ENCODE measurements around the gene YJU2. TPM values are rescaled to one million over a fixed set of nuclear protein-coding genes. Genes with fewer than 3 reads are reported as not detected.

The YJU2 gene
- total and polyA plus RNA-seq, 2 experiments from 2014 or later = 28.8 to 33.4 TPM

- no peaks in the 10 kb centered on the region for H3K9me2 ChIP-seq (ENCODE audit: insufficient read depth)
- H4K20me1 ChIP-seq (replicated peaks; ENCODE audit: insufficient read depth) = no peaks in the 10 kb centered on the region
- no peak overlapping the region for H3K4me2 ChIP-seq
- H3K79me2 ChIP-seq (replicated peaks; ENCODE audit: insufficient read depth) = no peaks in the 10 kb centered on the region
- H3K27ac ChIP-seq (ENCODE audit: low read depth) = no peak overlapping the region
- DNase-seq (ENCODE audit: low spot score) (no peak), ATAC-seq (no peak)
- H3K27me3 Mint-ChIP-seq (ENCODE audit: insufficient read depth, low read depth, poor library complexity) = peaks cover 3% of the 10 kb centered on the region
- H2AFZ ChIP-seq = no peak overlapping the region
- no peak overlapping the region for H3K4me3 ChIP-seq
- H3K36me3 ChIP-seq (ENCODE audit: insufficient read depth) = no peaks in the 10 kb centered on the region; the same call in 1 of the 2 replicates
- H3K36me3 Mint-ChIP-seq (ENCODE audit: low read depth) = peaks cover 6% of the 10 kb centered on the region; the same call in 2 of the 3 replicates
- TF ChIP-seq CREB1 (CRISPR knock-in tag; IDR thresholded peaks at IDR 0.05; ENCODE audit: low read depth) (no peak), ZNF114 (CRISPR knock-in tag; IDR thresholded peaks at IDR 0.05) (no peak)
- H3K4me1 ChIP-seq (ENCODE audit: insufficient read depth) = no peaks in the 10 kb centered on the region; the same call in 1 of the 2 replicates
- H3K4me3 Mint-ChIP-seq = no peak overlapping the region
- no peaks in the 10 kb centered on the region for H3F3A ChIP-seq (replicated peaks; ENCODE audit: low read depth)
- H3K4me1 Mint-ChIP-seq = no peaks in the 10 kb centered on the region
- no peak overlapping the region for H3K27ac Mint-ChIP-seq
- no peaks in the 10 kb centered on the region for H3K27me3 ChIP-seq (ENCODE audit: insufficient read depth)
- no peaks in the 10 kb centered on the region; the same call in 2 of the 3 replicates for H3K9me3 Mint-ChIP-seq
Measured at GRCh38 chr19:4225885-4226284, 21.0 kb upstream of the YJU2 start.

GRCh38 chr19:4227771-4228170 is 19.1 kb upstream of the YJU2 start:
- no peak overlapping the region for H3K4me3 ChIP-seq
- H3K27me3 ChIP-seq (ENCODE audit: insufficient read depth) = no peaks in the 10 kb centered on the region
- no peaks in the 10 kb centered on the region for H3F3A ChIP-seq (replicated peaks; ENCODE audit: low read depth)
- H3K79me2 ChIP-seq (replicated peaks; ENCODE audit: insufficient read depth) = no peaks in the 10 kb centered on the region
- H2AFZ ChIP-seq = no peak overlapping the region
- no peaks in the 10 kb centered on the region for H3K9me2 ChIP-seq (ENCODE audit: insufficient read depth)
- DNase-seq (ENCODE audit: low spot score) (no peak), ATAC-seq (no peak)
- peaks cover 4% of the 10 kb centered on the region; the same call in 1 of the 3 replicates for H3K36me3 Mint-ChIP-seq (ENCODE audit: low read depth)
- no peaks in the 10 kb centered on the region; the same call in 2 of the 3 replicates for H3K9me3 Mint-ChIP-seq
- peaks cover 3% of the 10 kb centered on the region for H3K27me3 Mint-ChIP-seq (ENCODE audit: insufficient read depth, low read depth, poor library complexity)
- H3K36me3 ChIP-seq (ENCODE audit: insufficient read depth) = no peaks in the 10 kb centered on the region
- no peak overlapping the region for H3K27ac Mint-ChIP-seq
- no peaks in the 10 kb centered on the region for H3K4me1 Mint-ChIP-seq
- no peak overlapping the region for H3K4me2 ChIP-seq
- H3K27ac ChIP-seq (ENCODE audit: low read depth) = no peak overlapping the region
- no peaks in the 10 kb centered on the region for H4K20me1 ChIP-seq (replicated peaks; ENCODE audit: insufficient read depth)
- H3K4me1 ChIP-seq (ENCODE audit: insufficient read depth) = no peaks in the 10 kb centered on the region; the same call in 1 of the 2 replicates
- no peak overlapping the region for H3K4me3 Mint-ChIP-seq
- TF ChIP-seq JUNB (IDR thresholded peaks at IDR 0.05; ENCODE audit: unreplicated experiment) (no peak), CREB1 (CRISPR knock-in tag; IDR thresholded peaks at IDR 0.05; ENCODE audit: low read depth) (no peak), ETS1 (IDR thresholded peaks at IDR 0.05) (no peak), ZNF114 (CRISPR knock-in tag; IDR thresholded peaks at IDR 0.05) (no peak), EZH2phosphoT487 (IDR thresholded peaks at IDR 0.05; ENCODE audit: unreplicated experiment) (no peak), REST (IDR thresholded peaks at IDR 0.05; ENCODE audit: unreplicated experiment) (no peak), ZNF462 (CRISPR knock-in tag; IDR thresholded peaks at IDR 0.05) (no peak), CTCF (conservative IDR thresholded peaks at IDR 0.05; ENCODE audit: low read depth in 2 of 2) (no peak), STAT1 (IDR thresholded peaks at IDR 0.05; ENCODE audit: unreplicated experiment) (no peak)
